NCI-H2227 (cell line): ENCODE data around the gene KCNMB2.

Source experiments
- DNase-seq: peaks from one replicate; lab custom pipeline; 2025; ENCODE audit not compliant: unreplicated experiment; lab: John Stamatoyannopoulos, UW

Gene KCNMB2

DNA sequence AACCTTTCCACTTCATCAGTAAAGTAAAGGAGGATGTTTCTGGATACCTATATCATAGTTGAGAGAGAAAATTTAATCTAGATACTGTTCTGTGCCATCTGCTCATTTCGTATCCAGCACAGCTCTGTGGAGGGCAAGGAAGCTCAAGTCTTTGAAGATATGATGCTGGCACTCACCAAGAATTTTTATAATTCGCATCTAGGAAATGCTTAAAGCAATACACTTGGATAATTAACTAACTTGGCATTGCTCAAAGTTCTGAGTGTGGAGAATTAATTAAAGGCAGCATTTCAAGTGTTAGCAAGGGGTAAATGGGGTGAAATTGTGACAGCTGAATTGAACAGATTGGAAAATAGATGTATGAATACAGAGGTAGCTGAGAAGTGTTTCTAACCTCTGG lies 213.2 kb downstream of the KCNMB2 start:
- DNase-seq, result no peak

DNA sequence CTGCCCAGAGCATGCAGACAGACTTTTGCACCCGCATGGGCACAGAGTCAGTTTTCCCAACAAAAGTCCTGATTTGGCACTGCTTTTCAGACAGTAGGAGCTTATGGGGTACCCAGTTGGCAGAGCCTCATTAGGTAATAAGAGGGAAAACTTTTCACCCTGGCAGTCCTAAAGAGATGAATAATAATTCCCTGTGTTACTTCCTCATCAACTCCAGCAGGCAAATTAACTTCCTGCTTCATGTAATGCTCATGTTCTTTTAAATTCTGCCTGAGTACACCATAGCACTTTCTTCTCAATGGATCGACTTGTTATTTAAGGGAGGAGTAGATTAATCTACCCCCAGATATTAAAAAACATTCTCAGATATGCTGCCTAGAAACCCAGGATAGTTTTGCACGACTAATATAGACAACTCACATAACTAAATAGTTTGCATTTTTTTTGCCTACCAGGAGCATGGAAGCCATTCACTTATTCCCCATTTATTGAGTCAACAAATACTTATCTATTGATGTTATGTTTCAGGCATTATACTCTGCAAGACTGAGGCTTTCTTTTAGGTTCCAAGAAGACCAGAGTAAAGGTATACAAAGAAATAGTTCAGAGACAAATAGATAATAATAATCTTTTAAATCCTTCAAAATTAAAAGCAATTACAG lies 214.5 kb downstream of the KCNMB2 start:
- DNase-seq, result no peak

DNA sequence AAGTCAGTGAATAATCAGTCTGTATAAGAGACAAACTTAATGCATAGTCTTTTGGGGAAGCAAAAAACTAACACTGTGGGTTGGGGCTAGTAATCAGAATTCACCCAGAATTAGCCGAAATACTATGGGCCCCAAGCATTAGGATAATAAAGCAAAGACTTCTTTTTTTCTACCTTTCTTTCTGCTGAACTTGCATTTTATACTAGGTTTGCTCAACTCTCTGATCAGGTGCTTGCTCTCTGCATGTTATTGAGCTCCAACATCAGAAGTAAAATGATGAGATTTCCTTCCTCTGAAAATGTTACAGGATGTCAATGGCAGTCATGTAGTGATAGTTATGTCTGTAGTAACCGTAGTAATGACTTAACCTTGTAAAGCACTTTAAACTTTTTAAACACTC lies 216.6 kb downstream of the KCNMB2 start:
- no peak for DNase-seq

DNA sequence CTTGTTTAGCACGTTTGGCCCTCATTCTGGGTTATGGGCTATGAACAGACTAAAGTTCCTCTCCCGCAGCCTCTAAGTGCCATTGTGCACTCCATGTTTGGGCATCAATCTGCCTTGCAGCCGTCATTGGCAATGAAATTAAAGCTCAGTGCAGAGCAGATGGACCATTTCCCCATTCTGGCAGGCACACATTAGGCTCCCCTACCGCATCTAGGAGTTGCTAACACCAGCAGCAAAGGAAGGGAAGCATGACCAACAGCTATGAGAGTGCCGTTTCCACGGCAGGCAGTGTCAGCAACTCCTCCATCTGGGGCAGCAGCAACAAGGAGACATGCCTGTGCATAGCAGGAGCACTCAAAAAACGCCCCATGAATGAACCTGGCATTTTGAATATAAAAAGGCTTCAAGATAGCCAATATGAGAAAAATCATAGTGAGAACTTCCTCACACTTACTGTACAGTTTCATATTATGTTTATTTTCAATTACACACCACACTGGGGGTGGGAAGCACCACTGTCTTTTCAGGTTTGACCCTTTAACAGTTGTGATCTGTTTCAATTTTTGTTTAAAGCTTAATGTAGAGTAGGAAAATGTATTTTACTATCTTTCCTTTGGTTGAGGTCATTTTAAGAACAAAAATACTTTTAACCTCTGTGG lies 218.7 kb downstream of the KCNMB2 start:
- no peak for DNase-seq

DNA sequence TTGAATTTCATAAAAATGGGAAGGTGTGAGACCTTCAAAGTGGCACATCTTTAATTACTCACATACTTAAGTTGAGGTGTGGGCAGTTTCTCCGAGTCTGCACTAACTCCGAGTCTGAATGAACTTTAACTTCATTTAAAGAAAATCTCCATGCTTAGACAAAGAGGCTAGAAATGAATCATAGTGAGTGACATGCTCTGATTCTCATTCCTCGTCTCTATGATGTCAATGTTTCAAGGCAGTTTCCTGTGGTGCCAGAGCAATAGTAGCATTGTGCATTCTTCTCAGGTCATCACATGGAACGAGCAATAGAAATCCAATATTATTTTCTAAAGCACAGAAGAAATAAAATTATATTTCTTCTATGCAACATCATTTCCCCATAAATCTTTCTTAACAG lies 224.8 kb downstream of the KCNMB2 start:
- no peak for DNase-seq

DNA sequence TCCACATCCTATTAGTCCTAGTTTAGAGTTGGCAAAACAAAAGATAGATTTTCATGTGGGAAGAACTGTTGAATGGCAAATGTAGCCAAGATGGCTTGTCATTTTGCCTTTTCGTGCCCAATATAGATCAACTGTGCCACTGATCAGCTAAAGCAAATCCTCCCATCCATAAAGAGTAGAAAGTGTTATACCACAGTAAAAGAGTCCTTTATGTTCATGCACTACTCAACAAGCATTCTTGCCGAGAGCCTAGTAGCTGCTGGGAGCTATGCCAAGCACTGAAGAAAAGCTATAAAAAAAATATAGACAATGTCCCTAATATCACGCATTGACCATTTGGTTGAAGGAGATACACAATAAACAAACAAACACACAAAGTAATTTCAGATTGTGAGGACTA lies 225.2 kb downstream of the KCNMB2 start:
- DNase-seq, result no peak

DNA sequence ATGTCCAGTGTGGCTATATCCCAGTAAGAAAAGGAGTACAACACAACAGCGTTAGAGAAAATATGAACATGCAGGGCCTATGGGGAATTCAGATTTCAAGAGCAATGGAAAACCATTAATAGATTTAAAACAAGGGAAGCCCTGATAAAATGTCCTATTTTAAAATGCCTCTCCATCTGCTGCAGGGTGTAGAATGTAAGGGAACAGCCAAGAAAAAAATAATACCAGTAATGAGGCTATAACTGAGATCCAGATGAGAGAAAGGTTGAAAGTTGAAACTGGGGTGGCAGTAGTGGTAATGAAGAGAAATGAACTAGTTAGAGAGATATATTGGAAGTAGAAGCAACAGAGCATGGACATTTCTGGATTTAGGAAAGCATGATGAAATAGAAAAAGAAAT lies 226.1 kb downstream of the KCNMB2 start:
- DNase-seq, result no peak

DNA sequence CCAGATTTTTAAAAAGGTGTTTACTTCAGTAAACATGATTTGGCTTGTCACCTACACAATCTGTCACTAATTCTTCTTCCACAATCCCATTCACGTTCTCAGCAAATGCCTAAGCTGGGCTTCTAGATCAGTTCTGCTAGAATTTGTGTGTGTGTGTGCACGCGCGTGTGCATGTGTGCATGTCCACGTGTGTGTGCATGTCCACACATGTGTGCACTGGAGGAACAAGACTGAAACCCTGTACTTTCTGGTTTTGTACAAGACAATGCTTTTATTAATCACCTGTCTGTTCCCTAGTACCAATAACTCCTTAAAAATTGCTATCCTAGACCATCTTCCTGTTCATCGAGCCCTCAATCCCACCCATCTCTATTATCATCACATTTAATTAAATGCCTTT lies 229.2 kb downstream of the KCNMB2 start:
- no peak for DNase-seq

DNA sequence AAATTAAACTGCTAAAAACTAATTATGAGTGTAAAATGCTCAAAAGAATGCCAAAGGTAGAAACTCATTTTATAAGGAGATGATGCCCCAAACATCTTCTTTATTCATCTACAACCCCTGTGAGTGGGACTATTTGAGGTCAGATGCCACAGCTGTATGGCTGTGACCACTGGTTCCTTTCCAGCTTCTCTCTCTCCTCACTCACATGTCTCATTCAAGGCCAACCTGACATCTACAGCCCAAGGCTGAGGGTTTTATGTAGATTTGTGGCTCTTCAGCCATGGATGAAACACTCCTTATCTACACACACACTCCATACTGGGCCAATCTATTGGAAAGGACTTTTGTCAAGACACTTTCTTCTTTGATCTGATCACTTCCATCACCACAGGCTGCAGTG lies 231.3 kb downstream of the KCNMB2 start:
- no peak for DNase-seq

DNA sequence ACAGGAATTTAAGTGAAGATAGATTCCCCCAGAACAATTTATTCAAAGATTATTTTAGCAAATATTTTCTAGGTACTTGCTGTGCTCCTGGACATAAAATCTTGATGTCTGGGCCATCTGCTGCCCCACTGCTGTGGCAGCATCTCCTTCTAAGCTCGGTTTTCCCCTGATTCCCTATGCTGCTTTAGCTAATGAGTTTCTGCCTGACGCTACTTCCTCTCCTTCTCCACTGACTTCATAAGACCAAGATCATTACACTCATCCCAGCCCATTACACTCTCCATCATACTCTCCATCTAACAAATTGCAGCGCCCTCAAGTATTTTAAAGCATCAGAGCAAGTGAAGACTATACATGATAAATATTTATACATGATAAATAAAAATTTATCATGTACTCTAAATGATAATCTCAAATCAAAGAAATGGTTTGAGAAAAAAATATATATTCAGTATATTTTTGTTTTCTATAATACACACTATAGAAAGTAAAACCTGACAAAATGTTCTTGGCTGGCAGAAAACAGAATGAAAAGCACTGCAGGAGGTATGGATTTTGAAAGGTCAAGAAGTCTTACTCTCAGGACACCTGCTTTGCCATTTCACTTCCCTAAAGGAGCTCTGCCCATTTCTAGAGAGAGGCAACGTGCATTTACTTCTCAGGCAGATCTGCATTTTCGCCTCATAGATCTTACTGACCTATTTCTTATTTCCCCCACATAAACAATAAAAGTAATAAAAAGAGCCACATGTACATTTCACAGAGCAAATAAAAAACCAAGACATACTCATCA lies 232.0 kb downstream of the KCNMB2 start:
- no peak for DNase-seq

DNA sequence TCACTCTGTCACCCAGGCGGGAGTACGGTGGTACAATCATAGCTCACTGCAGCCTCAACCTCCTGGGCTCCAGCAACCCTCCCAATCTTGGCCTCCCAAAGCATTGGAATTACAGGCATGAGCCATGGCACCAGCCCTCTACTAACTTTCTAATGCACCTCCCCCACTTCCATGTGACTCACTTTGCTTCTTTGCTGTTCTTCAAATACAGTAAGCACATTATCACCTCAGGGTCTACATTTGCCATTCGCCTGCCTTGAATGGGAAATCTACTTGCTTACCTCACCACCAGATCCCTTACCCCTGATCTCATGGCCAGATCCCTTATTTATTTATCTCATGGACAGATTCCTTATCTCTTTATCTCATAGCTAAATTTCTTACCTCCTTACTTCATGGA lies 235.3 kb downstream of the KCNMB2 start:
- no peak for DNase-seq

DNA sequence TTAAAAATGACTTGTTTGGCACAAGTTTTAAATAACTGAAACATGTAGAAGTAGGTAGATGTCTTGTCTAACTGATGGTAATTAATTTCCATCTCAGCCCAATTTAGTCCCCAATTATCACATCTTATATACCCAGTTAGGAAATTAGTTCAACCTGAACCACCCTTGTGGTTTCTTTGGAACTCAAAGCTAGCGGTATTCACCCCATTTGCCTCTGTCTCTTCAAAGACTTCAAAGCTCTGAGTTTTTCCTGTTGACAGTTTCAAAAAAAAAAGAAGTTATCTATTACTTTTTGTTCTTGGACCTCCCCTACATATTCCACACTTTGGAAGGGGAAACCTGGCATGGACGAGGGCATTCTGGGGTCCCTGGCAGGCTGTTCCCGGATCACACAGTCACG lies 236.5 kb downstream of the KCNMB2 start:
- no peak for DNase-seq

DNA sequence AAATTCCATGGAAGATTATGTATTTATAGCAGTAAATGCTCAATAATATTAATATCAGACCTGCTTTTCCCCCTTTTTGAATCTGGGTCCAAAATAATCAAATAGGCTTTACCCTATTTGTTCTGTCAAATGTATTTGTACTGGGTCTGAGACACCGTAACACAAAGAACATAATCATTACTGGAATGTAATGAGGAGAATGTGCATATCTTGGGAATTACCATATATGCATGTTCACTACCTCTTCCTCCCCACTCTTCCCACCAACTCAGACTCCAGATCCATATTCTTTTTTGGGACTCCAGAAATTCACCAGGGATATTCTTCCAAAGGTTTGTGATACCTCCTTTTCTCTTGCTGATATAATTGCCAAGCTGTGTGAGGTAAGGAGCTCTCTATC lies 237.1 kb downstream of the KCNMB2 start:
- DNase-seq, result no peak

DNA sequence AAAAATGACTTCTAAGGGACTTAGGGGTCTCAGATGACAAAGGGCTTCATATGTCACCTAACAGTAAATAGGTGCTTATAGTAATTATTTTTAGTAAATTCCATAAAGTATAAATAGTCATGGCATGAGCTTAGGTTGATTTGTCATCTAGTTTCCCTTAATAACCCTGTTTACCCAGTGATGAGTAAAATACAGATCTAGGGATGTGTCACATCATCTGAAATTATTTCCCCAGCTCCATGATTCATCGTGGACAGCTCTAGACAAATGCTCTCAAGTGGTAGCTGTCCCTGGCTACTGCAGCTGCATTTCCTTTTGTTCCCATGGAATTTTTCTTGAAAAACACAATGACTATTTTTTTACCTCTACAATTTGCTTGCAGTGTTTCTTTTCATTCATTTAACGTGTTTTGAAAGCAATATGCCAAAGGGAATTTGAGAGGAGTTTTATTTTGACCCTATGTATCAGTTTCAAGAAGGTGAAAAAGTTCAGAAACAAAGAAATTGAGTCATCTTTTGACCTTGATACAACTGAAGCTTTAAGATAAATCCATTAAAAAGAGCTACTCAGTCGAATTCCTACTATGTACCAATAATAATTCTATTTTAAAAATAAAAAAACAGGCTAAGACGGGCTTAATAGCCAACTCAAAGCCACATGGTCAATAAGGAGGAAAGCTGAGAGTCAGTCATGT lies 241.6 kb downstream of the KCNMB2 start:
- peak; percentile 16 for DNase-seq

DNA sequence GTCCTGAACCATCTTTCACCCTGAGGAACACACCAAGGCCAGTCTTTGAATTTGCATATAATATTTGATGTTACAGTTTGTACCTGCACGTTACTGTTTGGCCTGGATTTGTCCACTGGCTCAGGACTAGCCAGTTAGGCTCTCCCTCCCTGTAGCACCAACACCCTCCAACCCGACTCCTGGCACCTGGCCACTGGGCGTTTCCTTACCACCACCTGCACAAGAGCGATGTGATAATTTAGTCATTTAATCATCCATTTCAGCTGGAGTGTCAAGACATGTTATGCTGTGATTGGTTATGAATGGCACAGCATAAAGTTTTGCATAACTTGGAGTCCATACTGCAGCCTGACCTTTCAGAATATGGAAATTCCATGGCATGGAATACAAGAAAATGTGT lies 242.4 kb downstream of the KCNMB2 start:
- no peak for DNase-seq

DNA sequence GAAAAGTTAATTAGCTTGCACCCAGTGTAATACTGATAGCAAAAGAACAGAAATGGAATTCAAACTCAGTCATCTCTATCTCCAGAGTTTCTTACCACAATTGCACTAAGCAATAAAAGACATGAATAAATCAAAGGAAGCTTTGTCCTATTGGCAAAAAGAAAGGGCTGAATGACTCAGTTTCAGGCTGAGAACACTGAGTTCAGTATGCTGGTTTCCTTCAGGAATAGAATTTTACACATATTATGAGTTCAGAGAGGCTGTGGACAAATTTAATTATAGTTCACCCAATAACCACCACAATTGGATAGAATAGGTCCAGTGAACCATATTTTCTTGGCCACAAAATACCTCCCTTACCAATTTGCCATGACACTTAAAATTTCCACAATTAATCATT lies 249.7 kb downstream of the KCNMB2 start:
- no peak for DNase-seq

DNA sequence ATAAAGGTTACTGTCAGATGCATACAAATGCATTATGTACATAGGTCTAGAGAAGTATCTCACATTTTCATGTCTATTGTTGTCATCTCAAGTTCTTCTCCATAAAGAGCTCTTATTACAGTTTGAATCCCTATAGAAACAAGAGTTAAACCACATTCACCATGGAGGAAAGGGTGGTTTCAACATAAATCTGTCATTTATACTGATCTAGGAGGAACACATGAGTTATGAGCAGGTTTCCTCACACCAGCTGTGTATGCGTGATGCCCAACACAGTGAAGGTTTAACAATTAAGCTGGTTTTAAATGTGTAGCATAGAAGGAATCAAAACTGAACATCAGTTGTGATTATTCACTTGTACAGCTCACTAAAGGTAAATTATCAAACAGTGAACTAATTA lies 251.7 kb downstream of the KCNMB2 start:
- DNase-seq, result no peak

DNA sequence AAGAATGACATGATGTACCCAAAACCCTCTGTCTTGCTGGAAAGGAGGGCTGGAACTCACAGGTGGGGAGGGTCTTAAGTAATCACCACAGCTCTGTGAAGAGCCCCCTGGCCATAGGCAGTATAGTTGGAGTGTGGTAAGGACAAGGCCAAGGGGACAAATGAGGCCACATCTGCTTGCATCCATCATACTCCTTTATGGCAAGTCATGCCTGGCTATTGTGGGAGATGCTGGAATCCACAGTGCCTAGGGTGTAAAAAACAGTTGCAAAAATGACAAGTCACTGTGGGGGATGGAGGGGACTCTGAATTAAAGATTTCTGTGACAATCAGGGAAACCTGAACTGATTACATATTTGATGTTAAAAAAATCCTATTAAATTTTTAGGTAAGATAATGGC lies 258.5 kb downstream of the KCNMB2 start:
- no peak for DNase-seq

DNA sequence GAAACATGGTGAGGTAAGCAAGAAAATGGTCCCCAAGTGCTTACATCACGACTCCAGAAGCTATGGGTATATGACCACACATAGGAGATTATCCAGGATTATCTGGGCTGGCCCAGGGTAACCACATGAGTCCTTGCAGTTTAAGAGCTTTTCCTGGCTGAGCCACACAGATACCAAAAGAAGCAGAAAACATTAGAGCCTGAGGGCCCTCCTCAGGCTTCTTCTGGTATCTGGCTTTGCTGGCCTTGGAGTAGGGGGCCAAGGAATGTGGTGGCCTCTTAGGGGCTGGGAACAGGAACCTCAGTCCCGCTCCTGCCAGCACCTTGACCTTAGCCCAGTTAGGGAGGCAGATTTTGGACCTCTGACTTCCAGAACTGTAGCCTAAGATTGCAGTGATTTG lies 259.1 kb downstream of the KCNMB2 start:
- no peak for DNase-seq

DNA sequence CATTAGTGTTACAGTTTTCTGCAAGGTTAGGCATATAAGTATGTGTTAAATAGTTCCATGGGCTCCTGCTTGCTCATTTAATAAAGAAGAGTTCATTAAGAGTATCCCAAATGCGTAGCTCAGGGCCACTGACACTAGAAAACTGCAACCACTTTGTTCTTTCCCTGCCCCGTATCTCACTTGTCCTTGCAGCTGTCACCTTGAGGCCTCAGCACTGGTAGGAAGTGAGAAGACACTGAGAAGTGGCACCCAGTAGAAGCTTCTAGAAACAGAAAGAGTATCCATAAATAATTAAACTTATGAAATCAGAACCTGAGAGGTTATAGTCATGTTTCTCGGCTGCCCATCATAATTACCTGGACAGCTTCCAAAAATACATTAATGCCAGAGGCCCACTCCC lies 266.0 kb downstream of the KCNMB2 start:
- DNase-seq, result no peak

DNA sequence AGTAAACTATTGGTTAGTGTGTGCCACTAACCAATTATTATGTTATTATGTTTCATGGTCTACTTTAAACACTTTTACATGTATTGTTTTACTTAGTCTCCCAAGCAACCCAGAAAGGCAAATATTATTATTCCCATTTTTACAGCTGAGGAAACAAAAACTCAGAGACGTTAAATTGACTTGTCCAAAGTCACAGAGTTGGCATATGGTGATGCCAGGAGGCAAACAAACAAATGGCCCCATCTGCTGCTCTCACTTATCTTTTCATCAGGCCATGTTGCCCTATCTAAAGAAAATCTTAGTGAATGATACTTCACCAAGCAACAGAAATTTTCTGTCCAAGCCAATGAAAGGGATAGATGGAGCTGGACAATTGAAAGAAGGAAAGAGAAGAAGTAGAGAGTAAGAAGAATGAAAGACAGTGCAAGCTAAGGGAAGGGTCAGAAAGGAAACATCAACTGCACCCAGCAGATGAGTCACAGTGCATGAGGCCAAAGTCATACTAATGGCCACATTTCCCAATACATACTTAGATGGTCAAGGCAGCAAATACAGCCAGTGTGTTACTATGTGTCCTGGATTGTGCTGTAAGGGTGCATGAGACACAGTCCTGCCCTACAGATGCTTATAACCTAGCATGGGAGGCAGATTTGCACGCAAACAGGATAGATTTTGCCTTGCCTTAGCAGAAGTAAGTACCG lies 266.9 kb downstream of the KCNMB2 start:
- no peak for DNase-seq
